Hepatocyte (in vitro differentiated cells): ENCODE results near the gene SPACA9. TPM values are rescaled to one million over a fixed set of nuclear protein-coding genes. Genes with fewer than 3 reads are reported as not detected.

ENCODE experiments used
- DNase-seq: peaks from one replicate; pipeline ENCODE4 v3.0.0-alpha.2; 2016; ENCODE audit warnings: low spot score
- H2AFZ ChIP-seq: fragments of 200-600 bp; sonication (generic); 2 replicates; pipeline ENCODE4 v1.6.0; 2016; ENCODE audit warnings: antibody characterized with exemption, mild to moderate bottlenecking
- H3K27ac ChIP-seq: fragments of 200-600 bp; sonication (generic); 2 replicates; pipeline ENCODE4 v1.5.1; 2016; ENCODE audit warnings: mild to moderate bottlenecking
- H3K27me3 ChIP-seq: fragments of 200-600 bp; sonication (generic); 2 replicates; pipeline ENCODE4 v1.6.1; 2016
- H3K36me3 ChIP-seq: fragments of 200-600 bp; sonication (generic); replicated peaks from 2 replicates; pipeline ENCODE4 v1.5.1; 2016; ENCODE audit warnings: low read depth; ENCODE audit not compliant: insufficient read depth
- H3K4me1 ChIP-seq: fragments of 200-600 bp; sonication (generic); 2 replicates; pipeline ENCODE4 v1.5.1; 2016; ENCODE audit warnings: mild to moderate bottlenecking, moderate library complexity; ENCODE audit not compliant: insufficient read depth
- H3K4me2 ChIP-seq: fragments of 200-600 bp; sonication (generic); 2 replicates; pipeline ENCODE4 v1.6.0; 2016
- H3K4me3 ChIP-seq: fragments of 200-600 bp; sonication (generic); 2 replicates; pipeline ENCODE4 v1.5.1; 2016; ENCODE audit warnings: mild to moderate bottlenecking
- H3K79me2 ChIP-seq: fragments of 200-600 bp; sonication (generic); 2 replicates; pipeline ENCODE4 v1.6.0; 2017; ENCODE audit warnings: mild to moderate bottlenecking
- H3K9me2 ChIP-seq: fragments of 200-600 bp; sonication (generic); replicated peaks from 2 replicates; pipeline ENCODE4 v1.6.0; 2017; ENCODE audit warnings: mild to moderate bottlenecking; ENCODE audit not compliant: insufficient read depth
- H3K9me3 ChIP-seq: fragments of 200-600 bp; sonication (generic); 2 replicates; pipeline ENCODE4 v1.5.1; 2016; ENCODE audit warnings: low read depth, mild to moderate bottlenecking
- H4K20me1 ChIP-seq: fragments of 200-600 bp; sonication (generic); 2 replicates; pipeline ENCODE4 v1.6.0; 2016; ENCODE audit warnings: mild to moderate bottlenecking; ENCODE audit not compliant: insufficient read depth, poor library complexity, severe bottlenecking
- CTCF ChIP-seq: fragments of 200-600 bp; sonication (generic); IDR thresholded peaks from 2 replicates; pipeline ENCODE4 v1.5.1; 2016; ENCODE audit warnings: antibody characterized with exemption, mild to moderate bottlenecking; ENCODE audit not compliant: poor library complexity
- EZH2 ChIP-seq: fragments of 200-600 bp; sonication (generic); IDR thresholded peaks from 2 replicates; pipeline ENCODE4 v1.6.1; 2016; ENCODE audit warnings: antibody characterized with exemption, mild to moderate bottlenecking, borderline replicate concordance
- EZH2phosphoT487 ChIP-seq: fragments of 200-600 bp; sonication (generic); IDR thresholded peaks from one replicate; pipeline ENCODE4 v1.6.1; 2018; ENCODE audit warnings: antibody characterized with exemption, mild to moderate bottlenecking, low read depth, moderate library complexity; ENCODE audit not compliant: unreplicated experiment, severe bottlenecking
- WGBS: methylation state at CpG from one replicate; pipeline ENCODE4 v1.1.6; 2016; ENCODE audit warnings: low lambda C conversion rate; ENCODE audit errors: missing lambda C conversion rate; 5-methylcytosine and 5-hydroxymethylcytosine counted together
- polyA plus RNA-seq: library from polyadenylated mRNA; unstranded; fragments of >200 nt; fragmentation: Nextera tagmentation; extraction: Ambion mirVana; gene quantifications from 2 replicates; pipeline ENCODE4 v1.2.1, GENCODE V29; 2016
- total RNA-seq: library from RNA; depleted of rRNA; stranded (reverse); fragments of >200 nt; gene quantifications from 2 replicates; pipeline ENCODE4 v1.2.3, GENCODE V29; 2014

The SPACA9 gene
- total and polyA plus RNA-seq, 2 experiments from 2014 or later, result 1.9 to 3.3 TPM

GRCh38 chr9:132939169-132939568 lies 60.5 kb downstream of the SPACA9 start:
- Histone ChIP-seq H3K79me2 (peaks cover 98% of the 10 kb centered on the region), H3K4me3 (no peak overlapping the region), H2AFZ (no peak overlapping the region), H3K27ac (no peak overlapping the region), H3K9me3 (no peaks in the 10 kb centered on the region), H3K27me3 (no peaks in the 10 kb centered on the region), H3K9me2 (no peaks in the 10 kb centered on the region), H3K4me1 (peaks cover 12% of the 10 kb centered on the region), H3K36me3 (no peaks in the 10 kb centered on the region), H4K20me1 (peaks cover 9% of the 10 kb centered on the region), H3K4me2 (no peak overlapping the region)
- WGBS, result 95% methylated on average over 1 of the region's 1 CpG
- TF ChIP-seq EZH2phosphoT487 (no peak), EZH2 (no peak), CTCF (no peak)
- DNase-seq, result no peak

Other genes with a start within 250 kb of the SPACA9 start
- 10.5 and 13.1 TPM in 2 replicates for gene DDX31, start 208.9 kb upstream of the SPACA9 start, total RNA-seq
- gene DDX31, start 208.9 kb upstream of the SPACA9 start, polyA plus RNA-seq, result 7.3 and 10.5 TPM in 2 replicates
- gene GTF3C4, start 208.4 kb upstream of the SPACA9 start, total RNA-seq, result 16.6 and 19.2 TPM in 2 replicates
- gene GTF3C4, start 208.4 kb upstream of the SPACA9 start, polyA plus RNA-seq, result 5.7 and 6.1 TPM in 2 replicates
- 0.40 and 1.8 TPM in 2 replicates for gene AK8, start 614 bp upstream of the SPACA9 start, total RNA-seq
- gene AK8, start 614 bp upstream of the SPACA9 start, polyA plus RNA-seq, result 2.6 and 4.5 TPM in 2 replicates
- gene TSC1, start 65.7 kb downstream of the SPACA9 start, total RNA-seq, result 36.9 and 47.8 TPM in 2 replicates
- 19.5 and 22.7 TPM in 2 replicates for gene TSC1, start 65.7 kb downstream of the SPACA9 start, polyA plus RNA-seq
- gene GFI1B, start 99.8 kb downstream of the SPACA9 start, total RNA-seq, result 0.10 TPM in 1 of 2 replicates, not detected in the other
- not detected in 2 replicates for gene GFI1B, start 99.8 kb downstream of the SPACA9 start, polyA plus RNA-seq
- 45.0 and 52.5 TPM in 2 replicates for gene GTF3C5, start 152.1 kb downstream of the SPACA9 start, total RNA-seq
- gene GTF3C5, start 152.1 kb downstream of the SPACA9 start, polyA plus RNA-seq, result 66.0 and 87.3 TPM in 2 replicates
- 2.4 and 4.4 TPM in 2 replicates for gene CEL, start 183.1 kb downstream of the SPACA9 start, total RNA-seq
- gene CEL, start 183.1 kb downstream of the SPACA9 start, polyA plus RNA-seq, result 5.9 and 6.6 TPM in 2 replicates
- gene RALGDS, start 242.3 kb downstream of the SPACA9 start, total RNA-seq, result 26.9 and 30.9 TPM in 2 replicates
- gene RALGDS, start 242.3 kb downstream of the SPACA9 start, polyA plus RNA-seq, result 48.0 and 51.7 TPM in 2 replicates